Gastrocnemius medialis (tissue), 4 donors: ENCODE results near the gene DYNLT1. TPM values are rescaled to one million over a fixed set of nuclear protein-coding genes. Genes with fewer than 3 reads are reported as not detected.
"Not testable (repeated sequence)": the region's sequence is repeated elsewhere in the genome, so short reads cannot be mapped to it uniquely, and the experiment has no call there.

Source experiments
- ATAC-seq, 2 donors: fragments of 150-250 bp; one replicate each; pipeline ENCODE4 v1.9.1; 2016
- DNase-seq, 2 donors: peaks; one replicate each; pipeline ENCODE4 v3.0.0-alpha.2; 2019
- H3K27ac ChIP-seq, 4 donors: fragments of 200-600 bp; sonication (generic); 1 replicate in 1 of 4; 2 replicates in 3 of 4; pipeline ENCODE4 v1.5.1; 2016 to 2018; ENCODE audit warnings: mild to moderate bottlenecking in 2 of 4, moderate library complexity in 1 of 4
- H3K27me3 ChIP-seq, 3 donors: fragments of 200-600 bp; sonication (generic) in 2 of 3; 1 replicate in 1 of 3; 2 replicates in 2 of 3; pipeline versions ENCODE4 v1.5.1 to v1.6.0; 2016 to 2019; ENCODE audit warnings: mild to moderate bottlenecking in 1 of 3, moderate library complexity in 1 of 3
- H3K36me3 ChIP-seq, 2 donors: fragments of 200-600 bp; sonication (generic) in 1 of 2; one replicate each; pipeline ENCODE4 v1.5.1; 2017 to 2018
- H3K4me1 ChIP-seq, 2 donors: fragments of 200-600 bp; sonication (generic) in 1 of 2; one replicate each; pipeline ENCODE4 v1.5.1; 2016 to 2017; ENCODE audit warnings: mild to moderate bottlenecking in 2 of 2
- H3K4me3 ChIP-seq, 4 donors: fragments of 200-600 bp; sonication (generic) in 3 of 4; 1 replicate in 1 of 4; 2 replicates in 3 of 4; pipeline ENCODE4 v1.5.1; 2016 to 2019; ENCODE audit warnings: mild to moderate bottlenecking in 2 of 4
- H3K9me3 ChIP-seq, 3 donors: fragments of 200-600 bp; sonication (generic) in 2 of 3; 1 replicate in 1 of 3; 2 replicates in 2 of 3; pipeline ENCODE4 v1.5.1; 2016 to 2019
- POLR2A ChIP-seq, 2 donors: fragments of 450-650 bp; IDR thresholded peaks; one replicate each; pipeline ENCODE4 v1.6.1; 2017; ENCODE audit warnings: antibody characterized with exemption in 2 of 2, mild to moderate bottlenecking in 2 of 2, moderate library complexity in 2 of 2
- in situ Hi-C, 4 donors: fragments of 200-750 bp; cut with MboI; loops; one replicate each; pipeline versions ENCODE4 v1.15.0 to v1.8.0; 2017; ENCODE audit warnings: low sequenced_read_pairs in 4 of 4
- intact Hi-C: fragments of 100-400 bp; cut with DNase I; formaldehyde crosslinking; loops from one replicate; pipeline ENCODE4 v1.15.1; 2023; ENCODE audit warnings: low total_unique reads
- total RNA-seq, 4 donors: library from RNA; depleted of rRNA; stranded (reverse); fragments of >200 nt; gene quantifications; one replicate each; pipeline versions ENCODE4 v1.1.0 to v1.2.3, GENCODE V29; 2016
- TF ChIP-seq, protein P1 (sequence below), 5 experiments: fragments of 450-650 bp in 3 of 5; fragments of 200-600 bp in 2 of 5; sonication (generic) in 2 of 5; IDR thresholded peaks in 4 of 5; conservative IDR thresholded peaks in 1 of 5; 1 replicate in 4 of 5; 2 replicates in 1 of 5; pipeline ENCODE4 v1.5.1; 2016 to 2019; ENCODE audit warnings: antibody characterized with exemption in 5 of 5, mild to moderate bottlenecking in 3 of 5, moderate library complexity in 3 of 5

DYNLT1 gene
- total RNA-seq, 4 donors from 2014 or later, result 62.8 to 94.7 (median 67.3) TPM

DNA sequence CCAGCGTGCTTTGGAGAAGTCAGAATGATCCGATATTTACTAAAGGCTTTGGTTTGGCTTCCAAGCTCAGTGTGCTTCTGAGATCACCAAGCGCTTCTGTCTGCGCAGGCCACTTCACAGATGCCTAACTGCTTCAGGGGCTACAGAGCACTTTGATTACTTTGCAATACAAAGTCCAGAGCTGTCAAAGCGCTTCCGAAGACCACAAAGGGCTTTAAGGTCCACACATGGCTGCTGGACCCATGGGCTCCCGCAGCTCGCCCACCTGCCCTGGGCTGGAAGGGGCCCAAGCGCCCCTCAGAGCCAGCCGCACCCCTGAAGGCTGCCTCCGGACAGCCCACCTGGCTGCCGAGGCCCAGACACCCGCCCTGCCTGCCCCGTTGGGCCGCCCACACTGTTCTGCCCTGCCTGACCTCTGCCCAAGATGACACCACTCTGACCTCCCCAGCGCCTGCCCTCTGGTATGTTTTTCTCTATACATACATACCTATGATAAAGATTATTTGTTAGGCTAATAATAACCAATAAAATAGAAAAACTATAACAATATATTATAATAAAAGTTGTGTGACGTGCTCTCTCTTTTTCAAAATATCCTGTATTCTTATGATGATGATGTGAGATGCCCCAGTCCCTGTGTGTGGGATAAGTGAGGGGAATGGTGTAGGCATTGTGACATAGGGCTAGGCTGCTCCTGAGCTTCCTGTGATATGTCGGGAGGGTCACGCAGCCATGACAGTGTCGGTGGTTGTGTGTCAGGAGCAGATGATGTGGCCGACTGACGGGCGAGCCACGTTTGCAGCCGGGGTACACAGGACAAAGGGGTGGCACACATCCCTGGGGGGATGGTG lies 22.6 kb downstream of the DYNLT1 start:
- intact Hi-C loops (no loop called here), in situ Hi-C loops (no loop called here)
- H3K27me3 ChIP-seq, result no peaks in the 10 kb centered on the region
- DNase-seq (no peak), ATAC-seq (no peak)
- H3K36me3 ChIP-seq, result peaks cover 0 to 12% of the 10 kb centered on the region in 2 donors
- H3K9me3 ChIP-seq, result no peaks in the 10 kb centered on the region
- no peak overlapping the region for H3K27ac ChIP-seq
- TF ChIP-seq, protein P1, sequence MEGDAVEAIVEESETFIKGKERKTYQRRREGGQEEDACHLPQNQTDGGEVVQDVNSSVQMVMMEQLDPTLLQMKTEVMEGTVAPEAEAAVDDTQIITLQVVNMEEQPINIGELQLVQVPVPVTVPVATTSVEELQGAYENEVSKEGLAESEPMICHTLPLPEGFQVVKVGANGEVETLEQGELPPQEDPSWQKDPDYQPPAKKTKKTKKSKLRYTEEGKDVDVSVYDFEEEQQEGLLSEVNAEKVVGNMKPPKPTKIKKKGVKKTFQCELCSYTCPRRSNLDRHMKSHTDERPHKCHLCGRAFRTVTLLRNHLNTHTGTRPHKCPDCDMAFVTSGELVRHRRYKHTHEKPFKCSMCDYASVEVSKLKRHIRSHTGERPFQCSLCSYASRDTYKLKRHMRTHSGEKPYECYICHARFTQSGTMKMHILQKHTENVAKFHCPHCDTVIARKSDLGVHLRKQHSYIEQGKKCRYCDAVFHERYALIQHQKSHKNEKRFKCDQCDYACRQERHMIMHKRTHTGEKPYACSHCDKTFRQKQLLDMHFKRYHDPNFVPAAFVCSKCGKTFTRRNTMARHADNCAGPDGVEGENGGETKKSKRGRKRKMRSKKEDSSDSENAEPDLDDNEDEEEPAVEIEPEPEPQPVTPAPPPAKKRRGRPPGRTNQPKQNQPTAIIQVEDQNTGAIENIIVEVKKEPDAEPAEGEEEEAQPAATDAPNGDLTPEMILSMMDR (IDR thresholded peaks at IDR 0.05 in 4 of 5, conservative IDR thresholded peaks at IDR 0.05 in 1 of 5), result no peak
- no peak for TF ChIP-seq POLR2A (IDR thresholded peaks at IDR 0.05)
- no peak overlapping the region for H3K4me3 ChIP-seq
- no peaks in the 10 kb centered on the region for H3K4me1 ChIP-seq

DNA sequence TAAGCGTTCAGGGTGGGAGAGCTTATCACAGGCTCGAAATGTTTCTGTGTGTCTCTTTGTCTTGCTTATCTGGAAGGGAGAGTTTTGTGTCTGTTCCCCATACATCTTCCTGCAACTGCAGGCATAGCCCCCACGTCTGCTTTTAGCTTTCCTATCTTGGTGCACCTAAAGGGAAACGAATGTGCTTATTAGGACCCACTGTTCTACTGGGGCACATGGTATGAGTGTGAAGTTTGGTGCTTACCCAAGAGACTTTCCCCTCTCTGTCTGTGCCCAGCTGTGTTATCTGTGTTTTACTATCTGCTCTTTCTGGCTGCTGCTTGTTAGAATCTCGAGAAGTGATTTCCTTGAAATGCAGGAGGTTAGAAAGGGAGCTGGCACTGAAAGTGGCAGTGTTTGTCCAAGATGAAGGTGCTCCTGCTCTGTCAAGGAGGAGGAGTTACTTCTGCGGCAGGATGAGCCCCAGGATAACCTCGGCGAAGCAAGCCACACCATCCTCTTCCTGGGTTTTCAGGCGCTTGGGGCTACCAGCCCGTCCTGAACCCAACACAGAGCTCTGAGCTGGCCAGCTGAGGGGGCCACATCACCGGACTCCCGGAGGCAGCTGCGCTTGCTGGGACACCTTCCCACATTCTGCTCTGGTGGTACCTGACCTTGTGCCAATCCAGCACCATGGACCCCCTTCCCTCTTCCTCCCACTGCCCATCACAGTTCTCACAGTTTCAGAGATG lies 23.4 kb downstream of the DYNLT1 start:
- no peaks in the 10 kb centered on the region for H3K9me3 ChIP-seq
- no peak overlapping the region for H3K4me3 ChIP-seq
- no peaks in the 10 kb centered on the region for H3K27me3 ChIP-seq
- no peaks in the 10 kb centered on the region for H3K4me1 ChIP-seq
- in situ Hi-C loops (no loop called here), intact Hi-C loops (no loop called here)
- no peak overlapping the region for H3K27ac ChIP-seq
- H3K36me3 ChIP-seq, result peaks cover 0 to 6% of the 10 kb centered on the region in 2 donors
- DNase-seq, result no peak
- TF ChIP-seq, protein P1 (IDR thresholded peaks at IDR 0.05 in 4 of 5, conservative IDR thresholded peaks at IDR 0.05 in 1 of 5), result no peak
- no peak for TF ChIP-seq POLR2A (IDR thresholded peaks at IDR 0.05)
- ATAC-seq, result no peak

DNA sequence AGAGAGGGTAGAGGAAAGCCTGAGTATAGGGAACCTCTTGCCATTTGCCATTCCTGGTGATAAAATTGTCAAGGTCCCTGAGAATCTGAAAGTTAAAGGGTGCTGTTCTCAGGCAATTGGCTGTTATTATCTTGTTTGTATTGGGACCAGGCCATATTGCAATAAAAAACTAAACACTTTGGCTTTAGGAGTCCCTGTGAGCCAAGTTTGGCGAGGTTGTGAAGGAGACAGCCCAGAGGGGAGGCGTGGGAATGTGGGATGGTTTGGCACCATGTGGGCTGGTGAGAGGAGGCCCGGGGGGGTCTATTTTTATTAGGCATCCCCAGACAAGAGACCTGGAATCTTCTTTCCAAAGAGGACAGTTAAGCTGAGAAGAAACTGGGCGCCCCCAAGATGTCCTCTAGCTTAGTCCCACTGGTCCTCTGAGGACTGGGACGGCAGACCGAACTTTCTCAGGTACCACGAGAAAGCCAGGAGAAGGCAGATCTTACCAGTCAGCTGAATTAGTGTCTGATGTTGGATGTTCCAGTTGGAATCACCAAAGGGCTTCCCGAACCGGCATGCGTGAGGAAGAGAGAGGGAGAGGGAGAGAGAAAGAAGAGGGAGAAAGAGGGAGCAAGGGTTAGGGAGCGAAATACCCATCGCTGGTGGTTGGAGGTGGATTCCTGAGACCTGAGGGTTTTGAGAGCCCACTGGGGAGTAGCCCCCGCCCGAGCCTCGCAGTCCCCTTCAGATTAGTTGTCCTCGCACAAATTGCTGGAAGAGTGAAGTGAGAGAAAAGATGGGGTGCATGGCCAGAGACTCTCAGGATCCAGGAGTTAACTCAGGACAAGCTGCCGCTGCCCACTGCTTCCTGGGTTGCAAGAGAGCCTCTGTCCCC lies 24.4 kb downstream of the DYNLT1 start:
- Histone ChIP-seq H3K27ac (no peak overlapping the region), H3K4me3 (no peak overlapping the region), H3K27me3 (no peaks in the 10 kb centered on the region), H3K9me3 (no peaks in the 10 kb centered on the region), H3K4me1 (no peaks in the 10 kb centered on the region), H3K36me3 (no peaks in the 10 kb centered on the region)
- TF ChIP-seq, protein P1 (IDR thresholded peaks at IDR 0.05 in 4 of 5, conservative IDR thresholded peaks at IDR 0.05 in 1 of 5), result no peak
- no peak for TF ChIP-seq POLR2A (IDR thresholded peaks at IDR 0.05)
- DNase-seq, result no peak
- in situ Hi-C loops (no loop called here), intact Hi-C loops (no loop called here)
- ATAC-seq, result no peak

DNA sequence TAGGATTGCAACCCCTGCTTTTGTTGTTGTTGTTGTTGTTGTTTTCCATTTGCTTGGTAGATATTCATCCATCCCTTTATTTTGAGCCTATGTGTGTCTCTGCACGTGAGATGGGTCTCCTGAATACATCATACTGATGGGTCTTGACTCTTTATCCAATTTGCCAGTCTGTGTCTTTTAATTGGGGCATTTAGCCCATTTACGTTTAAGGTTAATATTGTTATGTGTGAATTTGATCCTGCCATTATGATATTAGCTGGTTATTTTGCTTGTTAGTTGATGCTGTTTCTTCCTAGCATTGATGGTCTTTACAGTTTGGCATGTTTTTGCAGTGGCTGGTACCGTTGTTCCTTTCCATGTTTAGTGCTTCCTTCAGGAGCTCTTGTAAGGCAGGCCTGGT lies 26.3 kb downstream of the DYNLT1 start:
- ATAC-seq, intact Hi-C loops, H3K4me1 ChIP-seq, H3K9me3 ChIP-seq, in situ Hi-C loops, DNase-seq, H3K4me3 ChIP-seq, H3K27me3 ChIP-seq, H3K27ac ChIP-seq, H3K36me3 ChIP-seq: not testable (repeated sequence)

DNA sequence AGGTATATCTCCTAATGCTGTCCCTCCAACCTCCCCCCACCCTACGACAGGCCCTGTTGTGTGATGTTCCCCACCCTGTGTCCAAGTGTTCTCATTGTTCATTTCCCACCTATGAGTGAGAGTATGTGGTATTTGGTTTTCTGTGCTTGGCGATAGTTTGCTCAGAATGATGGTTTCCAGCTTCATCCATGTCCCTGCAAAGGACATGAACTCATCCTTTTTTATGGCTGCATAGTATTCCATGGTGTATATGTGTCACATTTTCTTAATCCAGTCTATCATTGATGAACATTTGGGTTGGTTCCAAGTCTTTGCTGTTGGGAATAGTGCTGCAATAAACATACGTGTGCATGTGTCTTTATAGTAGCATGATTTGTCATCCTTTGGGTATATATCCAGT lies 29.9 kb downstream of the DYNLT1 start:
- peaks cover 0 to 16% of the 10 kb centered on the region in 2 donors for H3K36me3 ChIP-seq
- H3K27me3 ChIP-seq, intact Hi-C loops: not testable (repeated sequence)

More for the DNA sequence above, 29.9 kb downstream of the DYNLT1 start:
- in situ Hi-C loops, ATAC-seq, DNase-seq, H3K9me3 ChIP-seq, H3K27ac ChIP-seq, H3K4me1 ChIP-seq, H3K4me3 ChIP-seq: not testable (repeated sequence)
